Measurements from ENCODE around the gene SUPT3H.

DNA sequence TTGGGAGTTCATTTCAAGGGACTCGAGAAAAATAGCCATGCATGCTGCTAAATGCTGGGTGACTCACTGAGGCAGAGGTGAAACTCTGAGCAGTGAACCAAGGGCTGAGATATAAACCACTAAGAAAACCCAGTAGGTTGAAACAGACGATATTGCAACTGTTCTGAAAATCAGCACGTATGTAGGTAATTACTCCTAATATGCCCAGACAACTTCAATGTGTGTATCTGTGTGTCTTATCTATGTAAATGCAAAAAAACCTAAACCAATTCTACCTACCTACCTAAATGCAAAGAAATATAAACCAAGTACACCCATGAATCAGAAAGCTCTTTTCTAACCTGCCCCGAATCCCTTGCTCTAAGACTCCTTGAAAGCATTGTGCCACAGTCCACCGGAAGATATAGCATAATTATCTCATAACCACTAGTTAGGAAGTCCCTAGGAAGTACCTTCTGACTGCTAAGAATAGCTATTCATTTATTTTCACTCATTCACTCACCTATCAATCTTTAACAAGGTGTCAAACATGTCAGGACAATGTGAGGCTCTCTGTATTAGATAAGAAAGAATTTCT is 508.3 kb downstream of the SUPT3H start:
- TF ChIP-seq, protein P1, sequence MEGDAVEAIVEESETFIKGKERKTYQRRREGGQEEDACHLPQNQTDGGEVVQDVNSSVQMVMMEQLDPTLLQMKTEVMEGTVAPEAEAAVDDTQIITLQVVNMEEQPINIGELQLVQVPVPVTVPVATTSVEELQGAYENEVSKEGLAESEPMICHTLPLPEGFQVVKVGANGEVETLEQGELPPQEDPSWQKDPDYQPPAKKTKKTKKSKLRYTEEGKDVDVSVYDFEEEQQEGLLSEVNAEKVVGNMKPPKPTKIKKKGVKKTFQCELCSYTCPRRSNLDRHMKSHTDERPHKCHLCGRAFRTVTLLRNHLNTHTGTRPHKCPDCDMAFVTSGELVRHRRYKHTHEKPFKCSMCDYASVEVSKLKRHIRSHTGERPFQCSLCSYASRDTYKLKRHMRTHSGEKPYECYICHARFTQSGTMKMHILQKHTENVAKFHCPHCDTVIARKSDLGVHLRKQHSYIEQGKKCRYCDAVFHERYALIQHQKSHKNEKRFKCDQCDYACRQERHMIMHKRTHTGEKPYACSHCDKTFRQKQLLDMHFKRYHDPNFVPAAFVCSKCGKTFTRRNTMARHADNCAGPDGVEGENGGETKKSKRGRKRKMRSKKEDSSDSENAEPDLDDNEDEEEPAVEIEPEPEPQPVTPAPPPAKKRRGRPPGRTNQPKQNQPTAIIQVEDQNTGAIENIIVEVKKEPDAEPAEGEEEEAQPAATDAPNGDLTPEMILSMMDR (IDR thresholded peaks at IDR 0.05), result no peak
- TF ChIP-seq POLR2A (IDR thresholded peaks at IDR 0.05) (no peak), EP300 (IDR thresholded peaks at IDR 0.05; ENCODE audit: low read depth) (no peak)

Data from transverse colon (tissue), 3 donors.